Effector memory CD4-positive, alpha-beta T cell (primary cell): ENCODE data around the gene ARL14EP.
A peak's percentile ranks its signal among the peaks of the same experiment; 100 is the strongest.

ENCODE experiments used
- DNase-seq, 3 donors: peaks; one replicate each; pipeline ENCODE4 v3.0.0-alpha.2; 2020
- H3K27ac ChIP-seq: 2 replicates; pipeline ENCODE4 v1.7.0; 2013; ENCODE audit warnings: mild to moderate bottlenecking, low read length, moderate library complexity; ENCODE audit not compliant: insufficient read depth, poor library complexity, severe bottlenecking
- H3K27me3 ChIP-seq: replicated peaks from 2 replicates; pipeline ENCODE4 v1.7.0; 2013; ENCODE audit warnings: mild to moderate bottlenecking, low read length; ENCODE audit not compliant: insufficient read depth, control insufficient read depth, poor library complexity, severe bottlenecking
- H3K36me3 ChIP-seq: 2 replicates; pipeline ENCODE4 v1.7.0; 2013; ENCODE audit warnings: mild to moderate bottlenecking, low read length, moderate library complexity; ENCODE audit not compliant: control insufficient read depth, insufficient read depth
- H3K4me1 ChIP-seq: 2 replicates; pipeline ENCODE4 v1.7.0; 2013; ENCODE audit warnings: low read length, mild to moderate bottlenecking; ENCODE audit not compliant: control insufficient read depth, insufficient read depth, poor library complexity, severe bottlenecking
- H3K4me3 ChIP-seq: 2 replicates; pipeline ENCODE4 v1.7.0; 2013; ENCODE audit warnings: low read length, low read depth, mild to moderate bottlenecking; ENCODE audit not compliant: insufficient read depth, poor library complexity, severe bottlenecking
- H3K9me3 ChIP-seq: 2 replicates; pipeline ENCODE4 v1.7.0; 2013; ENCODE audit warnings: mild to moderate bottlenecking, low read length, moderate library complexity; ENCODE audit not compliant: control insufficient read depth

ARL14EP gene

GRCh38 chr11:30322191-30322590 is 713 bp upstream of the ARL14EP start:
- Histone ChIP-seq H3K9me3 (no peaks in the 10 kb centered on the region), H3K27me3 (no peaks in the 10 kb centered on the region), H3K36me3 (no peaks in the 10 kb centered on the region), H3K27ac (no peak overlapping the region), H3K4me3 (no peak overlapping the region), H3K4me1 (peaks cover 16% of the 10 kb centered on the region)
- no peak for DNase-seq

GRCh38 chr11:30326114-30326778 is 3.3 kb downstream of the ARL14EP start:
- no peaks in the 10 kb centered on the region for H3K27me3 ChIP-seq
- peak overlapping the region; percentile 49 for H3K27ac ChIP-seq
- H3K4me1 ChIP-seq: peaks cover 26% of the 10 kb centered on the region
- peaks cover 5% of the 10 kb centered on the region for H3K36me3 ChIP-seq
- no peak for DNase-seq
- no peaks in the 10 kb centered on the region for H3K9me3 ChIP-seq
- H3K4me3 ChIP-seq: no peak overlapping the region

- H3K27ac ChIP-seq: peak overlapping the region; percentile 49
- DNase-seq: no peak
These were observed 4.0 kb downstream of the ARL14EP start for GRCh38 chr11:30326906-30327305.

GRCh38 chr11:30328681-30329080 is 5.8 kb downstream of the ARL14EP start:
- Histone ChIP-seq H3K4me3 (no peak overlapping the region), H3K27me3 (no peaks in the 10 kb centered on the region), H3K4me1 (peaks cover 25% of the 10 kb centered on the region), H3K27ac (no peak overlapping the region), H3K36me3 (peaks cover 18% of the 10 kb centered on the region), H3K9me3 (no peaks in the 10 kb centered on the region)
- no peak for DNase-seq

More at GRCh38 chr11:30326906-30327305, 4.0 kb downstream of the ARL14EP start:
- Histone ChIP-seq H3K27me3 (no peaks in the 10 kb centered on the region), H3K4me3 (no peak overlapping the region), H3K4me1 (peaks cover 26% of the 10 kb centered on the region), H3K9me3 (no peaks in the 10 kb centered on the region), H3K36me3 (peaks cover 11% of the 10 kb centered on the region)

GRCh38 chr11:30329150-30329940 is 6.4 kb downstream of the ARL14EP start:
- H3K9me3 ChIP-seq: no peaks in the 10 kb centered on the region
- no peaks in the 10 kb centered on the region for H3K27me3 ChIP-seq
- no peak overlapping the region for H3K4me3 ChIP-seq
- DNase-seq: no peak
- no peak overlapping the region for H3K27ac ChIP-seq
- peaks cover 21% of the 10 kb centered on the region for H3K36me3 ChIP-seq
- H3K4me1 ChIP-seq: peaks cover 22% of the 10 kb centered on the region

GRCh38 chr11:30333405-30333804 is 10.5 kb downstream of the ARL14EP start:
- H3K27ac ChIP-seq: no peak overlapping the region
- no peak overlapping the region for H3K4me3 ChIP-seq
- no peaks in the 10 kb centered on the region for H3K9me3 ChIP-seq
- no peaks in the 10 kb centered on the region for H3K27me3 ChIP-seq
- DNase-seq: no peak
- peaks cover 3% of the 10 kb centered on the region for H3K4me1 ChIP-seq
- peaks cover 29% of the 10 kb centered on the region for H3K36me3 ChIP-seq

GRCh38 chr11:30342736-30343166 is 19.8 kb downstream of the ARL14EP start:
- Histone ChIP-seq H3K27me3 (no peaks in the 10 kb centered on the region), H3K27ac (no peak overlapping the region), H3K9me3 (no peaks in the 10 kb centered on the region), H3K36me3 (no peaks in the 10 kb centered on the region), H3K4me3 (no peak overlapping the region), H3K4me1 (no peaks in the 10 kb centered on the region)
- no peak for DNase-seq

- H3K36me3 ChIP-seq: no peaks in the 10 kb centered on the region
- H3K4me1 ChIP-seq: no peaks in the 10 kb centered on the region
- no peak overlapping the region for H3K27ac ChIP-seq
- no peaks in the 10 kb centered on the region for H3K27me3 ChIP-seq
- no peak overlapping the region for H3K4me3 ChIP-seq
- H3K9me3 ChIP-seq: no peaks in the 10 kb centered on the region
- DNase-seq: no peak
These were observed 21.2 kb downstream of the ARL14EP start for GRCh38 chr11:30344085-30344484.

GRCh38 chr11:30345644-30346043 is 22.7 kb downstream of the ARL14EP start:
- H3K27ac ChIP-seq: no peak overlapping the region
- no peak for DNase-seq

GRCh38 chr11:30346068-30346688 is 23.3 kb downstream of the ARL14EP start:
- no peaks in the 10 kb centered on the region for H3K36me3 ChIP-seq
- DNase-seq: no peak
- H3K27ac ChIP-seq: no peak overlapping the region
- H3K27me3 ChIP-seq: no peaks in the 10 kb centered on the region
- no peak overlapping the region for H3K4me3 ChIP-seq
- no peaks in the 10 kb centered on the region for H3K4me1 ChIP-seq
- H3K9me3 ChIP-seq: no peaks in the 10 kb centered on the region

More at GRCh38 chr11:30345644-30346043, 22.7 kb downstream of the ARL14EP start:
- no peaks in the 10 kb centered on the region for H3K27me3 ChIP-seq
- no peaks in the 10 kb centered on the region for H3K4me1 ChIP-seq
- no peaks in the 10 kb centered on the region for H3K36me3 ChIP-seq
- no peaks in the 10 kb centered on the region for H3K9me3 ChIP-seq
- H3K4me3 ChIP-seq: no peak overlapping the region
